IMR-90 (cell line): ENCODE data around the gene CD82. TPM values are rescaled to one million over a fixed set of nuclear protein-coding genes. Genes with fewer than 3 reads are reported as not detected.

Source experiments
- ATAC-seq: fragments of 200-7000 bp; cut with Tn5 transposase; 2 replicates; pipeline ENCODE4 v1.9.1; 2020; ENCODE audit warnings: low read depth, mild to moderate bottlenecking, moderate library complexity
- BruUV-seq: library from RNA; stranded (reverse); fragments of 400-500 nt; replicated peaks from 2 replicates; lab custom pipeline; 2021; lab: Mats Ljungman, UMichigan
- CTCF ChIA-PET: fragments of 300-600 bp; formaldehyde crosslinking; extraction: SDS; loops from one replicate; lab custom pipeline; 2021; ENCODE audit warnings: antibody characterized with exemption; lab: Yijun Ruan, JAX
- POLR2A ChIA-PET: fragments of 300-600 bp; sonication (Branson Sonifier 250); formaldehyde crosslinking; loops from one replicate; lab custom pipeline; 2022; ENCODE audit warnings: antibody characterized with exemption; ENCODE audit not compliant: unreplicated experiment; lab: Charles Lee
- DNase-seq: peaks from one replicate; pipeline ENCODE4 v3.0.0; 2013
- H2AFZ ChIP-seq: replicated peaks from 2 replicates; pipeline ENCODE3; 2013; ENCODE audit warnings: low read length, mild to moderate bottlenecking; ENCODE audit not compliant: poor library complexity
- H2AK5ac ChIP-seq: 2 replicates; pipeline ENCODE4 v1.6.1; 2013; ENCODE audit warnings: low read depth, low read length, inconsistent platforms
- H2AK9ac ChIP-seq: replicated peaks from 2 replicates; pipeline ENCODE3; 2013; ENCODE audit warnings: mild to moderate bottlenecking, low read depth, low read length, moderate library complexity; ENCODE audit not compliant: poor library complexity
- H2BK120ac ChIP-seq: 2 replicates; pipeline ENCODE4 v1.6.1; 2013; ENCODE audit warnings: low read depth, low read length, inconsistent platforms
- H2BK15ac ChIP-seq: 3 replicates; pipeline ENCODE4 v1.6.1; 2013; ENCODE audit warnings: low read depth, low read length, inconsistent platforms
- H2BK20ac ChIP-seq: 2 replicates; pipeline ENCODE4 v1.6.1; 2013; ENCODE audit warnings: low read depth, mild to moderate bottlenecking, inconsistent platforms, low read length, moderate library complexity
- H2BK5ac ChIP-seq: 2 replicates; pipeline ENCODE4 v1.6.1; 2013; ENCODE audit warnings: mild to moderate bottlenecking, low read depth, low read length, inconsistent platforms; ENCODE audit not compliant: poor library complexity, severe bottlenecking
- H3K14ac ChIP-seq: replicated peaks from 2 replicates; pipeline ENCODE4 v1.6.1; 2013; ENCODE audit warnings: low read depth, low read length, inconsistent platforms
- H3K18ac ChIP-seq: 2 replicates; pipeline ENCODE4 v1.6.1; 2013; ENCODE audit warnings: low read depth, low read length, control low read depth
- H3K23ac ChIP-seq: 2 replicates; pipeline ENCODE4 v1.6.1; 2013; ENCODE audit warnings: low read depth, low read length, inconsistent platforms
- H3K27ac ChIP-seq: 2 replicates; pipeline ENCODE4 v1.5.1; 2013; ENCODE audit warnings: mild to moderate bottlenecking, control low read depth, low read length; ENCODE audit not compliant: insufficient read depth
- H3K27me3 ChIP-seq: 2 replicates; pipeline ENCODE4 v1.6.1; 2013; ENCODE audit warnings: low read length; ENCODE audit not compliant: control insufficient read depth, insufficient read depth
- H3K36me3 ChIP-seq: 2 replicates; pipeline ENCODE4 v1.6.1; 2013; ENCODE audit warnings: low read length, mixed read lengths; ENCODE audit not compliant: control insufficient read depth, insufficient read depth
- H3K4ac ChIP-seq: 2 replicates; pipeline ENCODE4 v1.6.1; 2013; ENCODE audit warnings: low read depth, low read length, inconsistent platforms
- H3K4me1 ChIP-seq: 2 replicates; pipeline ENCODE4 v1.6.1; 2013; ENCODE audit warnings: low read length, mixed read lengths; ENCODE audit not compliant: control insufficient read depth, insufficient read depth
- H3K4me2 ChIP-seq: 2 replicates; pipeline ENCODE4 v1.6.1; 2013; ENCODE audit warnings: low read depth, mild to moderate bottlenecking, control low read depth, low read length, moderate library complexity
- H3K4me3 ChIP-seq: 2 replicates; pipeline ENCODE4 v1.5.1; 2013; ENCODE audit warnings: low read depth, mild to moderate bottlenecking, control low read depth, low read length, moderate library complexity; ENCODE audit not compliant: insufficient read depth
- H3K56ac ChIP-seq: 2 replicates; pipeline ENCODE4 v1.6.1; 2013; ENCODE audit warnings: low read length, inconsistent platforms; ENCODE audit not compliant: insufficient read depth; ENCODE audit errors: extremely low read depth
- H3K79me1 ChIP-seq, 2 experiments: 2 replicates each; pipeline ENCODE4 v1.6.1; 2013; ENCODE audit warnings: low read length in 2 of 2, inconsistent platforms in 1 of 2, low read depth in 1 of 2
- H3K9ac ChIP-seq: 2 replicates; pipeline ENCODE4 v1.6.1; 2013; ENCODE audit warnings: low read depth, low read length, control low read depth
- H3K9me1 ChIP-seq: 2 replicates; pipeline ENCODE4 v1.6.1; 2013; ENCODE audit warnings: low read length, inconsistent platforms; ENCODE audit not compliant: insufficient read depth
- H3K9me3 ChIP-seq: 2 replicates; pipeline ENCODE4 v1.6.1; 2013; ENCODE audit warnings: low read length; ENCODE audit not compliant: control insufficient read depth, insufficient read depth
- H4K20me1 ChIP-seq: 2 replicates; pipeline ENCODE4 v1.6.1; 2013; ENCODE audit warnings: low read length, inconsistent platforms; ENCODE audit not compliant: insufficient read depth
- H4K5ac ChIP-seq: 2 replicates; pipeline ENCODE4 v1.6.1; 2013; ENCODE audit warnings: mild to moderate bottlenecking, low read depth, low read length, control low read depth
- H4K8ac ChIP-seq, 2 experiments: 2 replicates each; pipeline ENCODE4 v1.6.1; 2013; ENCODE audit warnings: low read depth in 2 of 2, low read length in 2 of 2, control low read depth in 1 of 2, inconsistent platforms in 1 of 2
- H4K91ac ChIP-seq: 2 replicates; pipeline ENCODE4 v1.6.1; 2013; ENCODE audit warnings: low read depth, low read length, inconsistent platforms; ENCODE audit not compliant: insufficient read depth
- BHLHE40 ChIP-seq: fragments of 150-350 bp; IDR thresholded peaks from 2 replicates; pipeline ENCODE4 v1.6.1; 2016; ENCODE audit warnings: mild to moderate bottlenecking, low read depth, low read length
- CEBPB ChIP-seq: IDR thresholded peaks from 2 replicates; pipeline ENCODE4 v1.6.1; 2012; ENCODE audit warnings: low read depth, low read length, improper control_type of control experiment
- CHD1 ChIP-seq: IDR thresholded peaks from 2 replicates; pipeline ENCODE4 v1.6.1; 2012; ENCODE audit warnings: low read depth, low read length, improper control_type of control experiment
- FOS ChIP-seq: fragments of 150-350 bp; IDR thresholded peaks from 2 replicates; pipeline ENCODE4 v1.6.1; 2016; ENCODE audit warnings: low read depth, low read length
- MAFK ChIP-seq: IDR thresholded peaks from 2 replicates; pipeline ENCODE4 v1.6.1; 2012; ENCODE audit warnings: low read depth, low read length, improper control_type of control experiment
- MAZ ChIP-seq: IDR thresholded peaks from 2 replicates; pipeline ENCODE4 v1.6.1; 2012; ENCODE audit warnings: low read depth, mild to moderate bottlenecking, low read length, improper control_type of control experiment, moderate library complexity, borderline replicate concordance
- MXI1 ChIP-seq: IDR thresholded peaks from 2 replicates; pipeline ENCODE4 v1.6.1; 2012; ENCODE audit warnings: low read depth, mild to moderate bottlenecking, low read length, moderate library complexity, borderline replicate concordance
- NFE2L2 ChIP-seq: fragments of 150-350 bp; IDR thresholded peaks from 2 replicates; pipeline ENCODE4 v1.6.1; 2016; ENCODE audit warnings: low read depth, mild to moderate bottlenecking, low read length
- RAD21 ChIP-seq: IDR thresholded peaks from 2 replicates; pipeline ENCODE4 v1.6.1; 2012; ENCODE audit warnings: low read length, improper control_type of control experiment
- RCOR1 ChIP-seq: IDR thresholded peaks from 2 replicates; pipeline ENCODE4 v1.6.1; 2012; ENCODE audit warnings: mild to moderate bottlenecking, low read length, improper control_type of control experiment; ENCODE audit not compliant: insufficient replicate concordance
- RFX5 ChIP-seq: IDR thresholded peaks from 2 replicates; pipeline ENCODE4 v1.8.0; 2012; ENCODE audit warnings: low read depth, mild to moderate bottlenecking, low read length, moderate library complexity
- WGBS, 2 experiments: methylation state at CpG; one replicate each; pipeline versions ENCODE4 v1.1.5 to v1.1.7; 2013; ENCODE audit warnings: missing lambda C conversion rate in 2 of 2; ENCODE audit not compliant: insufficient read length in 1 of 2; ENCODE audit errors: extremely low coverage in 2 of 2; 5-methylcytosine and 5-hydroxymethylcytosine counted together
- dilution Hi-C: fragments of 300-500 bp; cut with HindIII; formaldehyde crosslinking; loops from one replicate; pipeline ENCODE4 v1.14.3; 2018; ENCODE audit warnings: low sequenced_read_pairs; ENCODE audit not compliant: unreplicated experiment
- in situ Hi-C: fragments of 300-500 bp; cut with MboI; formaldehyde crosslinking; loops from 3 replicates; pipeline ENCODE4 v1.14.3; 2019; ENCODE audit warnings: low sequenced_read_pairs, inconsistent platforms, mixed read lengths
- intact Hi-C: fragments of 100-400 bp; cut with micrococcal nuclease; formaldehyde crosslinking; loops from 2 replicates; pipeline ENCODE4 v1.10.0; 2022
- polyA plus RNA-seq, 3 experiments: library from polyadenylated mRNA; depleted of rRNA; stranded (reverse); fragments of >200 nt; gene quantifications; 2 replicates each; pipeline ENCODE4 v1.2.3, GENCODE V29; 2012; ENCODE audit warnings: low replicate concordance in 1 of 3
- total RNA-seq: library from RNA; depleted of rRNA; stranded (reverse); fragments of >200 nt; gene quantifications from 2 replicates; pipeline ENCODE4 v1.2.3, GENCODE V29; 2012
- TF ChIP-seq, protein P1 (sequence below): fragments of 150-350 bp; IDR thresholded peaks from 2 replicates; pipeline ENCODE4 v1.6.1; 2016; ENCODE audit warnings: low read depth, mild to moderate bottlenecking, low read length, moderate library complexity, borderline replicate concordance
- TF ChIP-seq, protein P2 (sequence below): conservative IDR thresholded peaks from 2 replicates; pipeline ENCODE4 v1.5.1; 2012; ENCODE audit warnings: mild to moderate bottlenecking, low read depth, low read length, improper control_type of control experiment
- TF ChIP-seq, protein P3 (sequence below): fragments of 150-350 bp; IDR thresholded peaks from 2 replicates; pipeline ENCODE4 v1.6.1; 2017; ENCODE audit warnings: mild to moderate bottlenecking, antibody characterized with exemption, low read length, low read depth

The CD82 gene
- total and polyA plus RNA-seq, 2 of the 4 experiments (the other 2 are of a cell fraction), result 32.8 to 49.4 TPM

DNA sequence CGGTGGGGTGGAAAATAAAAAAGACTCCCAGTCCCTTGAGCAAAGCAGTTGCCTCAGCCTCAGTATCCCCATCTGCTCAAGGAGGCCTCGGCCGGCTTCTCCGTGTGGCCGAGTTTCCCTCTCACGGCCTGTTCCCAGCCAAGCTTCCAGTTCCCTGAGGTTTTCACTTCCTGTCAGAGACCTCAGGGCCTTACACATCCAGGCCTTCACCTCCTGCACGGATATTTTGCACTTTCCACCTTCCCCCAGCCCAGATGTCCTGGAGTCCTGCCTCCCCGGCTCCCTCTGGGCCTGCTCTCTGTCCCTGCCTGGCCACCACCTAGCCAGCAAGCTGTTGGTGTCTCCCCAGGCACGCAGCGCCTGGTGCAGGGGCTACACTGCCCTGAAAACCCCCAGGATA lies 41.1 kb upstream of the CD82 start:
- H3K79me1 ChIP-seq, result no peaks in the 10 kb centered on the region
- H2AK5ac ChIP-seq, result no peak overlapping the region
- H3K4ac ChIP-seq, result no peak overlapping the region
- no peak overlapping the region for H3K27ac ChIP-seq
- no peaks in the 10 kb centered on the region for H3K4me1 ChIP-seq
- no peaks in the 10 kb centered on the region for H3K9me3 ChIP-seq
- no peak overlapping the region for H3K4me2 ChIP-seq
- no TSS peak for BruUV-seq
- H3K56ac ChIP-seq, result no peak overlapping the region
- no peak for DNase-seq
- H3K36me3 ChIP-seq, result no peaks in the 10 kb centered on the region
- H2AK9ac ChIP-seq, result no peak overlapping the region
- in situ Hi-C loops (no loop called here), intact Hi-C loops (no loop called here), dilution Hi-C loops (no loop called here)
- no peak overlapping the region for H2BK20ac ChIP-seq
- no peak overlapping the region for H2BK5ac ChIP-seq
- no peak overlapping the region for H4K91ac ChIP-seq
- peaks cover 21% of the 10 kb centered on the region for H3K27me3 ChIP-seq
- H3K9ac ChIP-seq, result no peak overlapping the region
- H4K5ac ChIP-seq, result no peak overlapping the region
- no peak overlapping the region for H2BK120ac ChIP-seq
- TF ChIP-seq RCOR1 (no peak), NFE2L2 (no peak), CEBPB (no peak), MAZ (no peak), RAD21 (no peak), FOS (no peak), BHLHE40 (no peak), CHD1 (no peak), RFX5 (no peak), MAFK (no peak), MXI1 (no peak)
- TF ChIP-seq, protein P1, sequence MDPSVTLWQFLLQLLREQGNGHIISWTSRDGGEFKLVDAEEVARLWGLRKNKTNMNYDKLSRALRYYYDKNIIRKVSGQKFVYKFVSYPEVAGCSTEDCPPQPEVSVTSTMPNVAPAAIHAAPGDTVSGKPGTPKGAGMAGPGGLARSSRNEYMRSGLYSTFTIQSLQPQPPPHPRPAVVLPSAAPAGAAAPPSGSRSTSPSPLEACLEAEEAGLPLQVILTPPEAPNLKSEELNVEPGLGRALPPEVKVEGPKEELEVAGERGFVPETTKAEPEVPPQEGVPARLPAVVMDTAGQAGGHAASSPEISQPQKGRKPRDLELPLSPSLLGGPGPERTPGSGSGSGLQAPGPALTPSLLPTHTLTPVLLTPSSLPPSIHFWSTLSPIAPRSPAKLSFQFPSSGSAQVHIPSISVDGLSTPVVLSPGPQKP, result no peak
- TF ChIP-seq, protein P2, sequence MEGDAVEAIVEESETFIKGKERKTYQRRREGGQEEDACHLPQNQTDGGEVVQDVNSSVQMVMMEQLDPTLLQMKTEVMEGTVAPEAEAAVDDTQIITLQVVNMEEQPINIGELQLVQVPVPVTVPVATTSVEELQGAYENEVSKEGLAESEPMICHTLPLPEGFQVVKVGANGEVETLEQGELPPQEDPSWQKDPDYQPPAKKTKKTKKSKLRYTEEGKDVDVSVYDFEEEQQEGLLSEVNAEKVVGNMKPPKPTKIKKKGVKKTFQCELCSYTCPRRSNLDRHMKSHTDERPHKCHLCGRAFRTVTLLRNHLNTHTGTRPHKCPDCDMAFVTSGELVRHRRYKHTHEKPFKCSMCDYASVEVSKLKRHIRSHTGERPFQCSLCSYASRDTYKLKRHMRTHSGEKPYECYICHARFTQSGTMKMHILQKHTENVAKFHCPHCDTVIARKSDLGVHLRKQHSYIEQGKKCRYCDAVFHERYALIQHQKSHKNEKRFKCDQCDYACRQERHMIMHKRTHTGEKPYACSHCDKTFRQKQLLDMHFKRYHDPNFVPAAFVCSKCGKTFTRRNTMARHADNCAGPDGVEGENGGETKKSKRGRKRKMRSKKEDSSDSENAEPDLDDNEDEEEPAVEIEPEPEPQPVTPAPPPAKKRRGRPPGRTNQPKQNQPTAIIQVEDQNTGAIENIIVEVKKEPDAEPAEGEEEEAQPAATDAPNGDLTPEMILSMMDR, result no peak
- TF ChIP-seq, protein P3, sequence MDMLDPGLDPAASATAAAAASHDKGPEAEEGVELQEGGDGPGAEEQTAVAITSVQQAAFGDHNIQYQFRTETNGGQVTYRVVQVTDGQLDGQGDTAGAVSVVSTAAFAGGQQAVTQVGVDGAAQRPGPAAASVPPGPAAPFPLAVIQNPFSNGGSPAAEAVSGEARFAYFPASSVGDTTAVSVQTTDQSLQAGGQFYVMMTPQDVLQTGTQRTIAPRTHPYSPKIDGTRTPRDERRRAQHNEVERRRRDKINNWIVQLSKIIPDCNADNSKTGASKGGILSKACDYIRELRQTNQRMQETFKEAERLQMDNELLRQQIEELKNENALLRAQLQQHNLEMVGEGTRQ, result no peak
- H3K9me1 ChIP-seq, result 0 out of 2 replicates have a peak, but pooled peaks cover 3% of the 10 kb centered on the region
- no peaks in the 10 kb centered on the region for H4K20me1 ChIP-seq
- no peak overlapping the region for H3K4me3 ChIP-seq
- POLR2A ChIA-PET, result no interaction called here
- no peak overlapping the region for H4K8ac ChIP-seq
- H2BK15ac ChIP-seq, result no peak overlapping the region
- 76% methylated on average over 4 of the region's 10 CpGs; no CpG with 5 or more reads in 1 of the 2 experiments for WGBS, 2 experiments
- H3K23ac ChIP-seq, result no peak overlapping the region
- H2AFZ ChIP-seq, result no peak overlapping the region
- H3K18ac ChIP-seq, result no peak overlapping the region
- CTCF ChIA-PET, result interaction anchor here (0.6 to 0.7 kb wide), 2 partner anchors 205 to 433 kb away, joined by 4 read pairs; no protein-coding TSS in a partner anchor
- ATAC-seq, result no peak
- H3K14ac ChIP-seq, result no peak overlapping the region
